Measurements from ENCODE around the gene GTF2H2.
"Not testable (repeated sequence)": the region's sequence is repeated elsewhere in the genome, so short reads cannot be mapped to it uniquely, and the experiment has no call there.

The GTF2H2 gene

GRCh38 chr5:71067262-71067928 is at the start of gene GTF2H2:
TSS of gene GTF2H2 (minus strand) at chr5:71067676. CDS start at chr5:71062763, 4,913 bp downstream.
- DNase-seq (ENCODE audit: low read depth in 3 of 3): not testable (repeated sequence)

DNA sequence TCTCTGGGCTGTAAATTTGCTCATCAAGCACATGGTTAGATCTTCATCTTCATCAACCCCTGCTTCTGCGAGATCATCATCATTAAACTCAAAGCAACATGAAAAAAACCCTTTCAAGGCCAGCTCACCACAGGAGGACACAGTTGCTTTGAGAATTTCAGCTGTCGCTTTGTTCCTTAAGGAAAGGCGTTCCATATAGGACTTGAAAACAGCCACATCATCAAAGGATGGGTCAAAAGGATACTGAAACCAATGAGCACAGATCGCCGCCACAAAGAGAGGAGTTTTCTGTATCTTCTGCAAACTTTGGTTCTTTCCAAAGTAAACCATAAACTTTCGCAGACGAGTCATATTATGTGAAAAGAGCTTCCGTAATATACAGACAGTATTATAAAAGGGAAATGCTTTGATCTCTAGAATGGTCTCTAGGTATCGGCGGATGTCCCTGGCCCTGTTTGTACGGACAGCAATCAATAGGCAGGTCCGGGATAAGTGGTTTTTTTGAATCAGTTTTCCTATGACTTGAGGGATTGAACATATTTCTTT is 42.3 kb upstream of the GTF2H2 start:
- DNase-seq (ENCODE audit: low read depth in 3 of 3): not testable (repeated sequence)

- DNase-seq (ENCODE audit: low read depth in 3 of 3): not testable (repeated sequence)
Measured at GRCh38 chr5:71099996-71100395, 32.5 kb upstream of the GTF2H2 start.

- not testable (repeated sequence) for DNase-seq (ENCODE audit: low read depth in 3 of 3)
Measured at GRCh38 chr5:71097930-71098203, 30.4 kb upstream of the GTF2H2 start.

DNA sequence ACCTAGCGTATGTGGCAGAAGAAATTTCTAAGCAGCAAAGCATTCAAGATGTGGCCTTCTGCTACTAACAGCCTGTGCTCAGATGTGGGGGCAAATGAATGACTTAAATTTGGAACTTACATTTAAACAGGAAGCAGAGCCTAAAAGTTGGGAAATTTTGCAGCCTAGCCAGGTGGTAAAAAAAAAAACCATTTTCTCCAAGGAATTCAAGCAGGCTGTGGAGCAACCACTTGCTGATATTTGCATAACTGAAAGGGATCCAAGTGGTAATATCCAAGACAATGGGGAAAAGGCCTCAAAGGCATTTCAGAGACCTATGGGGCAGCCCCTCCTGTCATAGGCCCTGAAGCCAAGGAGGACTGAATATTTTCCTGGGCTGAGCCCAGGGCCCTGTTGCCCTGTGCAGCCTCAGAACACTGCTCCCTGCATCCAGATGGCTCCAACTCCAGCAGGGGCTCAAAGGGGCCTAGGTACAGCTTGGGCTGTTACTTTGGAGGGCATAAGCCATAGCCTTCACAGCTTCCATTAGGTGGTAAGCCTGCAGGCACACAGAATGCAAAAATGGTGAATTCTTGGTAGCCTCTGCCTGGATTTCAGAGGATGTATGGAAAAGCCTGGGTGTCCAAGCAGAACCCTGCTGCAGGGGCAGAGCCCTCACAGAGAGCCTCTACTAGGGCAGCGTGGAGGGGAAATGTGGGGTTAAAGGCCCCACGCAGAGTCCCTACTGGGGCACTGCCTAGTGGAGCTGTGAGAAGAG is 29.9 kb upstream of the GTF2H2 start:
- DNase-seq (ENCODE audit: low read depth in 3 of 3): not testable (repeated sequence)

DNA sequence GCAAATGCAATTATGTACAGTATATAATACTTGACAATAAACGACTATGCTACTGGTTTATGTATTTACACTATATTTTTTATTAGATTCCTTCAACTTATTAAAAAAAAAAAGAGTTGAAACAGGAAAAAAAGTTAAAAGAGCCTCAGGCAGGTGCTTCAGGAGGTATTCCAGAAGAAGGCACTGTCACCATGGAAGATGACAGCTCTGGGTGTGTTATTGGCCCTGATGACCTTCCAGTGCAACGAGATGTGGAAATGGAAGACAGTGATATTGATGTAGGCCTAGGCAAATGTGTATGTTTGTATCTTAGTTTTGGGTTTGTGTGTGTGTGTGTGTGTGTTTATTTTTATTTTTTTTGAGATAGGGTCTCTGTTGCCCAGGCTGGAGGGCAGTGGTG is 22.3 kb upstream of the GTF2H2 start:
- not testable (repeated sequence) for DNase-seq (ENCODE audit: low read depth in 3 of 3)

GRCh38 chr5:71088754-71089153 is 21.3 kb upstream of the GTF2H2 start:
- not testable (repeated sequence) for DNase-seq (ENCODE audit: low read depth in 3 of 3)

- DNase-seq (ENCODE audit: low read depth in 3 of 3): not testable (repeated sequence)
Measured at GRCh38 chr5:71086145-71086544, 18.7 kb upstream of the GTF2H2 start.

GRCh38 chr5:71084280-71085063 is 17.0 kb upstream of the GTF2H2 start:
- not testable (repeated sequence) for DNase-seq (ENCODE audit: low read depth in 3 of 3)

DNA sequence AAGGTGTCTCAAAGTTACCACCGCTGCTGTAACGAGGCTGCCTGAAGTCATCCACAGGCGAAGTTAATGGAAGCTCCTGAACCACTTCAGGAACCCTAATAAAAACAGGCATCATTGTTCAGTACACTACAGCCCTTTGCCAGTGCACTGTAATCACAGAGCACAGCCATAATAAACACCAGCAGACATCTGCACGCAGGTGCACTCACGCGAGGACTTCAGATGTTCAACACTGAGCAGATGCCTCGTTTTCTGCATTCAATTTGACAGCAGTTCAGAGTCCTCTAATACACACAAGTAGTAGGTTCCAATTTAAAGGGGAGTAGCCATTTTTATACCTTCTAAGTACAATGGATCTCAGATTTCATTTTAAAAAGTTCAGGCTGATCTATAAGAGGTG is 15.4 kb upstream of the GTF2H2 start:
- DNase-seq (ENCODE audit: low read depth in 3 of 3): not testable (repeated sequence)

DNA sequence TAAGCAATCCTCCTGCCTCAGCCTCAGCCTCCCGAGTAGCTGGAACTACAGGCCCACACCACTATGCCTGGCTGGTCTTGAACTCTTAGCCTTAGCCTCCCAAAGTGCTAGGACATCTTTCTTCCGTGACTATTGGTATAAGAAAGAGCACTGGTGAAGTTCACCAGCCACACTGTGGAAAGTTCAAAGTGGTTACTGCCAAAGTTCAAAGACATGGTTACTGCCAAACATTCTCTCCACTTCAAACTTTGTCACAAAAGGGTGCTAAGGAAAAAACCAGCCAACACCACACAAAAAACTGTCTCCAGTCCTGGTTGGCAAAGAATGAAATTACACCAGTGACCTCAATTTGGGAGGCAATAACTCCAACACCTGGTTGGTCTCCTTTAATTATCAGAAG is 14.9 kb upstream of the GTF2H2 start:
- not testable (repeated sequence) for DNase-seq (ENCODE audit: low read depth in 3 of 3)

GRCh38 chr5:71061322-71061721 is 6.2 kb downstream of the GTF2H2 start:
- DNase-seq (ENCODE audit: low read depth in 3 of 3): not testable (repeated sequence)

DNA sequence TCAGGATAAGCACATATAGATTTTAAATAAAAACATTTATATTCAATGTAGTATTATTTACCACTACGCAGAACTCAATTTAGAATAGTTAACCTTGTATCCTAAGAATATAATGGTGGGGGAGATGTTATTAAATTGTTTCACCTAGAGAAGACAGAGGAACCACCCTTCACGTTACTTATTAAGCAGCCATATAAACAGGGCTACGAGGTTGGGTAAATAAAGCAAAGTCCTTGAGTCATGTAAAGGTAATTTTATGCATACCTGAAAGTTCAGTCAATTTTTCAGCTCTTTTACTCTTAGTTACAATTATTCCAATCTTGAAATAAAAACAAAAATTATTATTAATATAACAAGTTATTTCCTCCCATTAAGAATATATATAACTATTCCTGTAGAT is 8.1 kb downstream of the GTF2H2 start:
- DNase-seq (ENCODE audit: low read depth in 3 of 3): not testable (repeated sequence)

DNA sequence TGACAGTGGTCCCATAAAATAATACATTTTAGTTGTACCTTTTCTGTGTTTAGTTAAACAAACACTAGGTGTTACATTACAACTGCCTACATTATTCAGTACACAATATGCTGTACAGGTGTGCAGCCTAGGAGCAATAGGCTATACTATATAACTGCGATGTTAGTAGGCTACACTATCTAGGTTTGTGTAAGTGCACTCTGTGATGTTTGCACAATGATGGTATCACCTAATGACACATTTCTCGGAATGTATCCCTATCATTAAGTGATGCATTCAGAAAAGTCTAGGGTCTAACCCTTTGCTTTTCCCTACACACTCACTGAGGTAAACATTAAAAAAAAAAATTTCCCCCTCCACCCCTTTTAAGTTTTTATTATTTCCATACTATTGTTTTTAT is 22.7 kb downstream of the GTF2H2 start:
- not testable (repeated sequence) for DNase-seq (ENCODE audit: low read depth in 3 of 3)

DNA sequence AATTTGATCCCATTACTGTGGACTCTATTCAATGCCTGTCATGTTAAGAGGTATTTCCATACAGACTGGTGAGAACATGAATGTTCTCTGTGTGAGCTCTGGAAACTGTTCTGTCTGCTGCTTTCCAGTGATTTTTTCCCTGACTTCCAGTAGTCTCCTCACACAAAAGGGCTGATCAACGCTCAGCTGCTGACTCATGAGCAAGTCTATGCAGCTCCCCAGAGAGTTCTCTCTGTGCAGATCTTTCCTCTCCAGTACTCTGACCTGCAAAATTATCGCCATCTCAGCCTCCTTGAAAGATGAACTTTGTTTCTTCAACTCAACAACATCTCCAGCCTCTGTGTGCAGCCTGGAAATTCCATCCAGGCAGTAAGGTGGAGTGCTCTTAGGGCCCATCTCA is 23.3 kb downstream of the GTF2H2 start:
- not testable (repeated sequence) for DNase-seq (ENCODE audit: low read depth in 3 of 3)

DNA sequence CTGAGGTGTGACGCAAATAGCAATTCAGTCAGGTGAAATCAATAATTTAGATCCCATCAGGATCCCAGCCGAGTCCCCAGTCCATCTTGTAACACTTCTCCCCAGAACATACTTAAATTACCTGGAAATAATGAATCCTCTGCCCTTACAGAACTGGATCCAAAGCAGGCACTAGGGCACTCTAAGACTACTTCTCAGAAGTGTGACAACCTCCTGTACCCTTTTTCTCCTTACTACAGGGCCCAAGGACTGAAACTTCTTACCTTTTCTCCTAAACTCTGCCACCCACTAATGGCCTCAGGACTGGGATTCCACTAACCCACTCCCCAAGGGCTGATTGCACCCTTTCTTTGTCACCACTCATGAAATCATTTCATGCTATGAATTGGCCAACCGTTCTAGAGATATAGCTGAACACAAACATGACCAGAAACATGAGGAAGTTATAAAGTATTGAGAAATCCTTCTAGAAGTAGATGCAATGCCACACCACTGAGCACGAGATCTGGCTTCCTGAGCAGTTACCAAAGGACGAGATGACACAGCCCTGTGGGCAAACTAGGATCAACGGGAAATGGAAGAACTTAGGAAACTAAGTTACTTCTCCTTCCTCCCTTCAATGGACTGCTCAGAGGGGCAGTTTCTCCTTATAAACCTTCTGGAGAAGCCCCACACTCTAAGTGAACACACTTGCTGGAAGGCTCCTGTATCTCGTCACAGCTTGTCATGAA is 36.3 kb downstream of the GTF2H2 start:
- not testable (repeated sequence) for DNase-seq (ENCODE audit: low read depth in 3 of 3)

DNA sequence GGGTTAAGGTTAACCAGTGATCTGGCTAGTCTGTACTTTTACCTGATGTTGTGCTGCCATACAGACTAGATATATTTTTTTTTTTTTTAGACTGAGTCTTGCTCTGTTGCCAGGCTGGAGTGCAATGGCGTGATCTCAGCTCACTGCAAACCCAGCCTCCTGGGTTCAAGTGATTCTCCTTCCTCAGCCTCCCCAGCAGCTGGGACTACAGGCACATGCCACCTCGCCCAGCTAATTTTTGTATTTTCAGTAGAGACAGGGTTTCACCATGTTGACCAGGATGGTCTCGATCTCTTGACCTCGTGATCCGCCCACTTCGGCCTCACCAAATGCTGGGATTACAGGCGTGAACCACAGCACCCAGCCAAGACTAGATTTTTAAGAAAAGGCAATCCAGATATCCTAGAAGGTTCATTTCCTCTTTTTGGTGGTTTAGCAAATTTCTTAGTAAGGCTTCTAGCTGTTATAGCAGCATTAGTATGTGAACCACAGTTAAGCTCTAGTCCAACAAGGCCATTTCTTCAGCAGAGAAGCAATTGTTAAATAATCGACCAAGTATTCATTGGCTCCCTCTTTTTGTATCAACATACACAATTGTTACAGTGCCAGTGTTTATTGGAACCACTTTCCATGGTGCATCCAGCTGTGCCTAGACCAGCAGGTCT is 42.1 kb downstream of the GTF2H2 start, which contains the start of gene NAIP:
Gene NAIP, minus strand, starts transcription at position 51 of the 665 bp plus-strand sequence. CDS start 12,424 bp downstream, outside the sequence.
- DNase-seq (ENCODE audit: low read depth in 3 of 3): not testable (repeated sequence)

DNA sequence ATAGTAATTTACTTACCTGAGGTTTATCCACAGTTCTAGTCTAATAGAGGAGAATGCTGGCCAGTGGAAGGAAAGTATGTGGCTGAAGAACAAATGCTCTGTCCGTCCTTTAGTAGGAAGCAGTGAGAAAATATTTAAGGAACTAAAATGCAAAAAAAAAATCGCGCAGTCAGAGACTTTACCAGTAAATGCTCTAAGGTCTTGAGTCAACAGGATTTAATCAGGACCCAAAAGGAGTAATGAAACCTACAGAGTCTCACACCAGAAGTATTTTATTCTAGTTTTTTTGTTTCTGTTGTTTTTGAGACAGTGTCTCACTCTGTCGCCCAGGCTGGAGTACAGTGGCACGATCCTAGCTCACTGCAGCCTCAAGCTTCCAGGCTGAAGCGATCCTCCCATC is 46.8 kb downstream of the GTF2H2 start:
- not testable (repeated sequence) for DNase-seq (ENCODE audit: low read depth in 3 of 3)

- not testable (repeated sequence) for DNase-seq (ENCODE audit: low read depth in 3 of 3)
Measured at GRCh38 chr5:71018376-71019005, 49.0 kb downstream of the GTF2H2 start.

- DNase-seq (ENCODE audit: low read depth in 3 of 3): no peak
Measured at GRCh38 chr5:71014176-71014575, 53.3 kb downstream of the GTF2H2 start.
